ENCODE data around the gene UBE2G1. TPM values are rescaled to one million over a fixed set of nuclear protein-coding genes. Genes with fewer than 3 reads are reported as not detected.

Gene UBE2G1
- total RNA-seq, 1 donor from 2014 or later: 32.9 TPM

DNA sequence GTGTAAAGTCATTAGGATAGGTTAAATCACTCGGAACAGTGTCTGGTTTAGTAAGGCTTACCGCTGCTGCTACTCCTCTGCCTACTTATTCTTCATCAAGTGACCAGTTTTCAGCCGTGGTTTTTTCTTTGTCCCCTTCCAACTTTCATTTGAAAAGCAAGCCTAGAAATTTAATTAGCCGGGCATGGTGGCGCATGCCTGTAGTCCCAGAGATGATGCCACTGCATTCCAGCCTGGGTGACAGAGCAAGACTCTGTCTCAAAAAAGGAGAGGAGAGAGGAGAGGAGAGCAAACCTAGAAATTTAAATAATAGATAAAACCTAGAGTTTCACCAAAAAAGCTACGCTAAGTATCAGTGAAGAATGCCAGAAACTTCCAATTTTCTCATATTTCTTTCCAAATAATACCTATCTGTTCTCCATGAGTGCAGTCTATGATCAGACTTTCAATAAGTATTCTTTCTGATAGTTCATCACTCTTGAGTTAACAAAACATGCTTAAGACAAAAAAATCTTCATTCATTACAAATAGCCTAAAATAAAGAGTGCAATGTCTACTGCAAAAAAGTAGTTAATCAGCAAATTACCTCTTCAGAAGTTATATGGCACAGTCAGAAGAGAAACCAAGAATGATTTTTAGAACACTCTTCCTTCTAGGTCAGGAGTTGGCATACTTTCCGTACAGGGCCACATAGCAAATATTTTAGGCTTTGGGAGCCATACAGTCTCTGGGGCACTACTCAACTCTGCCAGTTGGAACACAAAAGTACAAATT lies 117.8 kb downstream of the UBE2G1 start:
- DNase-seq (ENCODE audit: low read depth in 2 of 2): no peak

DNA sequence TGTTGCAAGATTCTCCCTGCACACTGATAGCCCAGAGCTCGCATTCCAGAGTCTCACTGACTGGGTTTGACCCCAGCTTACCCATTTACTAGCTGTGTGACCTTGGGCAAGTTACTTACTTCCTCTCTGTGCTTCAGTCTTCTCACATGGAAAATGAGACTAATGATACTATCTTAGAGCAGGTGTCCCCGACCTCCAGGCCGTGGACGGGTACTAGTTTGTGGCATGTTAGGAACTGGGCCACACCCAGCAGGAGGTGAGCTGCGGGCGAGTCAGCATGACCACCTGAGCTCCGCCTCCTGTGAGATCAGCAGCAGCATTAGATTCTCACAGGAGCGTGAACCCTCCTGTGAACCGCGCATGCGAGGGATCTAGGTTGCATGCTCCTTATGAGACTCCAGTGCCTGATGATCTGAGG lies 118.5 kb downstream of the UBE2G1 start:
- DNase-seq (ENCODE audit: low read depth in 2 of 2): no peak

GRCh38 chr17:4247361-4247970 lies 119.0 kb downstream of the UBE2G1 start:
- no peak for DNase-seq (ENCODE audit: low read depth in 2 of 2)

DNA sequence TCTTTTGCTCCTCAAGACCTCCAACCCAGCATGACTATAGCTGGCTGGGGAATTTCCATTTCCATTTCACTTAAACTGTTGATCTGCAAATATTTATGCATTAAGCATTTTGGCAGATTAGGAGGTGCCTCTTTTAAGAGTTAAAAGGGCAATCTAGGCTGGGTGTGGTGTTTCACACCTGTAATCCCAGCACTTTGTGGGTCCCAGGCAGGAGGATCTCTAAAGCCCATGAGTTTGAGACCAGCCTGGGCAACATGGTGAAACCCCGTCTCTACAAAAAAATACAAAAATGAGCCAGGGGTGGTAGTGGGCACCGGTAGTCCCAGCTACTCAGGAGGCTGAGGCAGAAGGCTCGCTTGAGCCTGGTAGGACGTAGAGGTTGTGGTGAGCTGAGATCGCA lies 119.8 kb downstream of the UBE2G1 start:
- no peak for DNase-seq (ENCODE audit: low read depth in 2 of 2)

DNA sequence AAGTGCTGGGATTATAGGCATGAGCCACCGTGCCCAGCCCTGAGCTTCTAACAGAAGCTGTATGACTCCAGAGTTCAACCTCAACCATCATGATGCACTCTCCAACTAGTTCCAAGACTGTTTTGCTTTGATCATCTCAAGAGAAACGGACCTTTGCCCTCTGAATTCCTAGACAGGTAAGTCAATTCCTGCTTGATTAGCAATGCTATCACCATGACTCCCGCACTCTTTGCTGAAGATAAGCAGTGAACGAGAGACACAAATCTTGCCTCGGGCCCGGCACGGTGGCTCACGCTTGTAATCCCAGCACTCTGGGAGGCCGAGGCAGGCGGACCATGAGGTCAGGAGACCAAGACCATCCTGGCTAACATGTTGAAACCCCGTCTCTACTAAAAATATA lies 124.9 kb downstream of the UBE2G1 start:
- DNase-seq (ENCODE audit: low read depth in 2 of 2): no peak

DNA sequence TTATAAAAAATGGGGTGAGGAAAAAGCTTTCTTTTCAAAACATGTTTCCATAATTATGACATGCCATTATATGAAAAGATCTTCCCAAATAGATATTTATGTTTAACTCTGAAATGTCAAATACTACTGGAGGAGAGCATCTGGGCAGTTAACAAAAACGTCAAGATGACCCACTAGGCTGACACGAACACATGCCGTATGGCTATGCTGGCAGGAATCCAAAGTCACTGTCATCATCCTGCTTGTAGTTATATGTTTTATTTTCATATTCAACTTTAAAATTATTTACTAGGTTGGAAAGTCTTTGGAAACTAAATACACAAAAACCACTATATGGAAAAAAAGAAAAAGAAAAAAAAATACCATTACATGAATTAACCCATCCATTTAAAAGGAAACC lies 130.0 kb downstream of the UBE2G1 start:
- DNase-seq (ENCODE audit: low read depth in 2 of 2): peak; percentile 25 to 51

DNA sequence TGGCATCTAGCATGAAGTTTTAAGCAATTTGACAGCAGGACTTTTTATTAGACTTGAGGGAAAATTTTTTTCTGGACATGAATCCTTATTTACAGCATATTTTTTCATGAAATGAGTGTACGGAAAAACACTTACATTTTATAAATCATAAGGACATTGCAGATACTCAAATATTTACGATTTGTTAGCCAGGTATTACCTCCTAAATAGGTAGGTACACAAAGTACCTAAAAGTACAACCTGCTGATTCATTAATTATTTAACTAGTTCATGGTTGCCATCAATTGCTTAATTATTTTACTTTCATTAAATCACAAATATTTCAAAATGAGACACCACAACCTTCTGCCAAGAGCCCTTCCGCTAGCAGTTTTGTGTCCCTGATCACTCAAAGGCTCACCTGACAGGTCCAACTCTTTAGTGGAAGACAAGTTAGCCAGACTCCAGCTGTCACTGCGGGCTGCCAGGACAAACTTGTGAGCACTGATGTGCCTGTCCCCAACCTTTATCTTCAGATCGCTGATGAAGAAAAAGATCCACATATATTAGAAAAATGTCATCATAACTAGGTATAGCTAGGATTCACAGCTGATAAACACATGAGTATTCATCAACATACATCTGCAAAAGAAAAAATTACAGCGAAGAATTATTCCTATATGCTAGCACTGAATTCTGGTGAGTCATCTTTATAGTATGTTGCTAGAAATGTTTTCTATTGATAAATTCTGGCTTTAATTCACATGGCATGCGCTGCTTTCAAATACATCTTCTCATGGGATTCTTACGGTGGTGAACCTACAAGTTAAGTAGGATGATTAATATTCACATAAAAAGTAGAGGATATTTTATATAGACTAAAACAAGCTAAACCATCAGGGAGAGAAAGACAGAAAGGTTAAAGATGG lies 130.8 kb downstream of the UBE2G1 start:
- DNase-seq (ENCODE audit: low read depth in 2 of 2): no peak

- no peak for DNase-seq (ENCODE audit: low read depth in 2 of 2)
These were observed 132.1 kb downstream of the UBE2G1 start for GRCh38 chr17:4234401-4234800.

DNA sequence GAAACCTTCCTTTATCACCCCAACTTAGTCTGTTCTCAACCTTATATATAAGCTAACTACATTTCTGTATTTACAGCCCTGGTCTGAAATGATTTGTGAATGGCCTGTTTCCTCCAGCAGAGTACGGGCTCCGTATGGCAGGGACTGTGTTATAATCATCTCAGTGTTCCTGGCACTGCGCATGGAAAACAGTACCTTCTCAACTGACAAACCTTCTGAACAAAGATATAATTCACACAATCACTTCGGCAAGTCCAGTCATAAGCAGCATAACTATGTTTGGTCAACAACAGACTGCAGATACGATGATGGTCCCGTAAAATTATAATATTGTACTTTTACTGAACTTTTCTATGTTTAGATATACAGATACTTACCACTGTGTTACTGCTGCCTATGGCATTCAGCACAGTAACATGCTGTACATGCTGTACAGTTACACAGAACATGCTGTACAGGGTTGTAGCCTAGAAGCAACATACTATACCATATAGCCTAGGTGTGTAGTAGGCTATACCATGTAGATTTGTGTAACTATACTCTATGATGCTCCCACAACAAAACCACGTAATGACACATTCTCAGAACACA lies 132.7 kb downstream of the UBE2G1 start:
- no peak for DNase-seq (ENCODE audit: low read depth in 2 of 2)

DNA sequence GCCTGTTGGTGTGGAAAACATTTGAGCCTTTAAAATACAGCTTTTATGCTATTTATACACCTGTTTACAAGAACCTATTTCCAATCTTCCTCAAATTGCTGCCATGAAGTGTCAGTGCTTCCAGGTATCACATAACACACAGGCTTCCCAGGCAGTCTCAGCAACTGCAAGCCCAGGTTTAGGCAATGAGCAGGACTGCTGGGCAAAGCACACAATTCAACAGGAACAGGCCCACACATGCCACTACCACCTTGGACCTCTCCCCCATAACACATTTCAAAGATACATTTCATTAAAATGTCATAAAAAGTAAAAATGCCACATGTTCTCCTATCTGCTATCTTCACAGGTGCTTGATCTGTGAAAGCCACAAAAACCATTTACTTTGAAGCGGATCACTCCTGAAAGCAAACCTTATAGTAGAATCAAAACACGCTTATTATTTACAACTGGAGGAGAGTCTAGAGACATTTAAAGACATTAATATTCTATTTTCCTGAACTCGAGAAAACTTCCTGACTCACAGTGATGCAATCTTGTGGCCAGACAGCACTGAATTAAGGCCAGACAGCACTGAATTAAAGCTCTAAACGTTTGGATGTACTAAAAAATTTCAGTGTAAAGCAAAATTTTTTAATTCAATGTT lies 134.2 kb downstream of the UBE2G1 start:
- peak in 1 of 2 donors; percentile 18 for DNase-seq (ENCODE audit: low read depth in 2 of 2)

GRCh38 chr17:4229627-4230541 lies 136.6 kb downstream of the UBE2G1 start:
- peak in 1 of 2 donors; percentile 88 for DNase-seq (ENCODE audit: low read depth in 2 of 2)

DNA sequence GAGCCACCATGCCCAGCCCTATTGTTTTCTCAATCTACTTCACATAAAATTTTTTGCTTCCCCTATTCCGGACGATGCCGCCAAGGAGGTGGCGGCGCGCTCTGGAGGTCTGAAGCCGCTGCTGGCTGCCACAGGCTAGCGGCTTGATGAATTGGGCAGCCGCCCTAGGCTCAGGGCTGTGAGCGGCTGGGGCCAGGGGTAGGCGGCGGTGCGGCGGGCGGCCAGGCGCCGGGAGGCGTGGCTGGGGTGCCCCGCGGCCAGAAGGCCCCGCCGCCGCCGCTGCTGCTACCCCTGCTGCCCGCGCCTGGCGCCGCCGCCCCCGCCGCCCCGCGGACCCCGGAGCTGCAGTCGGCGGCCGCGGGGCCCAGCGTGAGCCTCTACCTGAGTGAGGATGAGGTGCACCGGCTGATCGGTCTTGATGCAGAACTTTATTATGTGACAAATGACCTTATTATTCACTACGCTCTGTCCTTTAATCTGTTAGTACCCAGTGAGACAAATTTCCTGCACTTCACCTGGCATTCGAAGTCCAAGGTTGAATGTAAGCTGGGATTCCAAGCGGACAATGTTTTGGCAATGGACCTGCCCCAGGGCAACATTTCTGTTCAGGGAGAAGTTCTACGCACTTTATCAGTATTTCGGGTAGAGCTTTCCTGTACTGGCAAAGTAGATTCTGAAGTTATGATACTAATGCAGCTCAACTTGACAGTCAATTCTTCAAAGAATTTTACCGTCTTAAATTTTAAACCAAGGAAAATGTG lies 144.4 kb downstream of the UBE2G1 start:
- no peak for DNase-seq (ENCODE audit: low read depth in 2 of 2)

DNA sequence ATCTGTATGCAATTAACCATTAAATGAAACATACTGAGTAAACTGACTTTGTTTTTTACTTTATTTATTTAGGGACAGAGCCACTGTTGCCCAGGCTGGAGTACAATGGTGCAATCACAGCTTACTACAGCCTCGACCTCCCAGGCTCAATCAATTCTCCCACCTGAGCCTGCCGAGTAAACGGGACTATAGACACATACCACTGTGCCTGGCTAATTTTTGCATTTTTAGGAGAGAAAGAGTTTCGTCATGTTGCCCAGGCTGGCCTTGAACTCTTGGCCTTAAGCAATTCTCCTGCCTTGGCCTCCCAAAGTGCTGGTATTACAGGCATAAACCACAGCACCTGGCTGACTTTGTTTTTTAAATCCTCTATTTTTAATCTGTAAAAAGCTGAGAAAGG lies 145.3 kb downstream of the UBE2G1 start:
- DNase-seq (ENCODE audit: low read depth in 2 of 2): no peak

DNA sequence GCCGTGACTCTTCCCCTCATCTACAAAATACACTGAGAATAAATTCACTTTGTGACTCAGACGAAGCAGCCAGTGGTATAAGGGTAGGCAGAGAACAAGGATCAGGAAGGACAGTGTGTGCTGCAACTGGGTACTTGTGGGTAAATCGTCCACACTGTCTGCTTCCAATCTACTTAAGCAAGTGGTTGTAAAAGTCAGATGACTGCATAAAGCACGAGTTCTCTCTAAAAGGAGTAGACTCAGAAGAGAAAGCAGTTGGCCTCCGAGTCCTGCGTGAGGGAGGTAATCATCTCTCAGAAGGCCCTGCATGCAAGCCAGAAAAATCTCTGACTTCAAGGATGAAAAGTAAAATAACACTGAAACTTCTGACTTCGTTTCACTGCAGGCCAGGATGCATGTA lies 145.8 kb downstream of the UBE2G1 start:
- DNase-seq (ENCODE audit: low read depth in 2 of 2): no peak

Other genes starting within 250 kb of the UBE2G1 start
- 21.1 and 29.4 TPM in 2 replicates for gene ZZEF1, start 223.6 kb downstream of the UBE2G1 start, total RNA-seq
- 31.0 and 37.3 TPM in 2 replicates for gene CYB5D2, start 223.5 kb downstream of the UBE2G1 start, total RNA-seq
- gene ANKFY1, start 102.7 kb downstream of the UBE2G1 start, total RNA-seq: 19.0 and 22.4 TPM in 2 replicates
- 0.22 and 0.40 TPM in 2 replicates for gene SPNS3, start 67.3 kb upstream of the UBE2G1 start, total RNA-seq
- 36.6 and 71.4 TPM in 2 replicates for gene SPNS2, start 132.2 kb upstream of the UBE2G1 start, total RNA-seq
- 24.2 and 31.7 TPM in 2 replicates for gene MYBBP1A, start 188.7 kb upstream of the UBE2G1 start, total RNA-seq
- gene GGT6, start 193.9 kb upstream of the UBE2G1 start, total RNA-seq: not detected in 2 replicates
- gene SMTNL2, start 217.9 kb upstream of the UBE2G1 start, total RNA-seq: not detected in 2 replicates